Cardiac muscle cell (in vitro differentiated cells and primary cell): ENCODE results near the gene GABRG3. TPM values are rescaled to one million over a fixed set of nuclear protein-coding genes. Genes with fewer than 3 reads are reported as not detected.
A peak's percentile ranks its signal among the peaks of the same experiment; 100 is the strongest.

Source experiments
- DNase-seq, 2 donors: peaks; one replicate each; pipeline versions ENCODE4 v3.0.0 to v3.0.0-alpha.2; 2010 to 2017; ENCODE audit warnings: low read depth in 1 of 2, low spot score in 1 of 2
- H3K27ac ChIP-seq: fragments of 200-600 bp; sonication (generic); 2 replicates; pipeline ENCODE4 v1.5.1; 2016
- H3K27me3 ChIP-seq: fragments of 200-600 bp; sonication (generic); 2 replicates; pipeline ENCODE4 v1.6.0; 2016; ENCODE audit warnings: control low read depth
- H3K36me3 ChIP-seq: fragments of 200-600 bp; sonication (generic); 2 replicates; pipeline ENCODE4 v1.5.1; 2016; ENCODE audit warnings: control low read depth
- H3K4me1 ChIP-seq: fragments of 200-600 bp; sonication (generic); 2 replicates; pipeline ENCODE4 v1.8.1; 2017; ENCODE audit warnings: low read depth, mild to moderate bottlenecking, mixed run types
- H3K4me3 ChIP-seq: fragments of 200-600 bp; sonication (generic); 2 replicates; pipeline ENCODE4 v1.5.1; 2016; ENCODE audit warnings: mild to moderate bottlenecking
- H3K9me3 ChIP-seq: fragments of 200-600 bp; sonication (generic); 2 replicates; pipeline ENCODE4 v1.5.1; 2017; ENCODE audit warnings: low read depth, mild to moderate bottlenecking, control low read depth
- polyA plus RNA-seq: library from polyadenylated mRNA; unstranded; fragments of >200 nt; fragmentation: Nextera tagmentation; extraction: Ambion mirVana; gene quantifications from 2 replicates; pipeline ENCODE4 v1.2.1, GENCODE V29; 2016
- total RNA-seq: library from RNA; depleted of rRNA; stranded (reverse); fragments of >200 nt; gene quantifications from 2 replicates; pipeline ENCODE4 v1.2.3, GENCODE V29; 2016
- TF ChIP-seq, protein P1 (sequence below): IDR thresholded peaks from 2 replicates; pipeline ENCODE4 v1.5.1; 2012; ENCODE audit warnings: low read depth, mild to moderate bottlenecking, low read length

The GABRG3 gene
- total and polyA plus RNA-seq, 2 experiments from 2014 or later: not detected

DNA sequence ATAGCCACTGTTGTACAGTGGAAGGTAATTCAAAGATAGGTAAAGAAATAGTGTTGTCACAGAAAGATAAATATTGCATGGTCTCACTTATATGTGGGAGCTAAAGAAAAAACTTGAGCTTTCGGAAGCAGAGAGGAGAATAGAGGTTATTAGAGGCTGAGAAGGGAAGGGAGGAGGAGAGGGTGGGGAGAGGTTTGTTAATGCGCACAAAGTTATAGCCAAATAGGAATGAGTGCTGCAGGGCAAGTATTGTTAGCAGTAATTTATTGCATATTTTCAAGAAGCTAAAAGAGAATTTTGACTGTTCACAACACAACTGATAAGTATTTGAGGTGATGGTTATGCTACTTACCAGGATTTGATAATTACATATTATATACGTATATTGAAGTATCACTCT is 154.2 kb downstream of the GABRG3 start:
- H3K4me3 ChIP-seq: no peak overlapping the region
- TF ChIP-seq, protein P1, sequence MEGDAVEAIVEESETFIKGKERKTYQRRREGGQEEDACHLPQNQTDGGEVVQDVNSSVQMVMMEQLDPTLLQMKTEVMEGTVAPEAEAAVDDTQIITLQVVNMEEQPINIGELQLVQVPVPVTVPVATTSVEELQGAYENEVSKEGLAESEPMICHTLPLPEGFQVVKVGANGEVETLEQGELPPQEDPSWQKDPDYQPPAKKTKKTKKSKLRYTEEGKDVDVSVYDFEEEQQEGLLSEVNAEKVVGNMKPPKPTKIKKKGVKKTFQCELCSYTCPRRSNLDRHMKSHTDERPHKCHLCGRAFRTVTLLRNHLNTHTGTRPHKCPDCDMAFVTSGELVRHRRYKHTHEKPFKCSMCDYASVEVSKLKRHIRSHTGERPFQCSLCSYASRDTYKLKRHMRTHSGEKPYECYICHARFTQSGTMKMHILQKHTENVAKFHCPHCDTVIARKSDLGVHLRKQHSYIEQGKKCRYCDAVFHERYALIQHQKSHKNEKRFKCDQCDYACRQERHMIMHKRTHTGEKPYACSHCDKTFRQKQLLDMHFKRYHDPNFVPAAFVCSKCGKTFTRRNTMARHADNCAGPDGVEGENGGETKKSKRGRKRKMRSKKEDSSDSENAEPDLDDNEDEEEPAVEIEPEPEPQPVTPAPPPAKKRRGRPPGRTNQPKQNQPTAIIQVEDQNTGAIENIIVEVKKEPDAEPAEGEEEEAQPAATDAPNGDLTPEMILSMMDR: no peak
- H3K4me1 ChIP-seq: peaks cover 3% of the 10 kb centered on the region
- no peaks in the 10 kb centered on the region for H3K36me3 ChIP-seq
- H3K27ac ChIP-seq: no peak overlapping the region
- H3K9me3 ChIP-seq: no peaks in the 10 kb centered on the region
- DNase-seq: no peak
- no peaks in the 10 kb centered on the region for H3K27me3 ChIP-seq

DNA sequence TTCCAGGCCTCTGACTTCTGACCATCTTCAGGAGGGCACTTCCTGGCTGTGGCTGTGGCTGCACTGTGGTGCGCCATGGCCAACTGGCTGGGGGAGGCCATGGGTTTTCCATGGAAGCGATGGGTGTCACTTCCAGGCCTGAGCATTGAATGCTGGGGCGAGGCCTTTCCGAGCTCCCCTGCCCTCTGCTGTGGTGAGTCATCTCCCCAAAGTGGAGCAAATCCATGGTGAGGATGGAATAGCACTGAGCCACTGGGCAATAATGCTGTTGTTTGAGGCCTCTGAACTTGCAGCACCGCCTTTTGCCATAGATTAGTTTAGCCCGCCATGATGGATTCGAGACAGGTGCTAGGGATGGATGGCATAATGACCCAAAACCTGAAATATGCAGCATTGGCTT is 155.5 kb downstream of the GABRG3 start:
- Histone ChIP-seq H3K27me3 (no peaks in the 10 kb centered on the region), H3K27ac (no peak overlapping the region), H3K9me3 (no peaks in the 10 kb centered on the region), H3K4me1 (peaks cover 3% of the 10 kb centered on the region), H3K36me3 (no peaks in the 10 kb centered on the region), H3K4me3 (no peak overlapping the region)
- DNase-seq: no peak
- TF ChIP-seq, protein P1: no peak

DNA sequence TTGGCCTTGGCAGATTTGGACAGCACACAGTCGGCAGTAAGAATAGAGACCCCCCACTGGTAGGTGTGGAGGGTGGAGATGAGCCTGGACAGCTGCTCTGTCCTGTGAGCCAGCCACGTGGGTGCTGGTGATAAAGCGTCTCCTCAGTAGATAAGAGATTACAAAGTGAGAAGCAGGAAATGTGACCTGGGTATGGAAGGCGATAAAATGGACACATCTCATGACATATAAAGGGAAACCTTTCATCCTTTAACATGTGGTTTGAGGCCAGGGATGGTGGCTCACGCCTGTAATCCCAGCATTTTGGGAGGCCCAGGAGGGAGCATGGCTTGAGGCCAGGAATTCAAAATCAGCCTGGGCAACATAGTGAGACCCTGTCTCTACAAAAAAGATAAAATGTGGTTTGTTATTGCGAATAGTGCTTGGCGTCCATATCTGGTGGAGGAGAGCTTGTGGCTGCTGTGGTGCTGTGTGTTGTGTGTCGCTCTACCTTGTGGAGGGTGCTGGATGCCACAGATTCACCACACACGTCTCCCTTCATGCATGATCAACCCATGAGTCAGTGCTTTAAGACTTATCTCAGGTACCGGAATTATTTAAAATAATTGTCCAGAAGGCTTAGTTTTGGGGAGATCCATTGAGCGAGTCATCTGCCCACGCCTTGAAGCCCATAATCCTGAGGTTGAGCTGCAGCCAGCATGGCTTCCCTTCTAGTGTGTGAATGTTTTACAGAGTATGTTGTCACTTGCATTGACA is 157.0 kb downstream of the GABRG3 start:
- no peaks in the 10 kb centered on the region for H3K36me3 ChIP-seq
- no peak for DNase-seq
- peaks cover 3% of the 10 kb centered on the region for H3K4me1 ChIP-seq
- H3K4me3 ChIP-seq: no peak overlapping the region
- H3K9me3 ChIP-seq: no peaks in the 10 kb centered on the region
- TF ChIP-seq, protein P1: no peak
- H3K27ac ChIP-seq: no peak overlapping the region
- H3K27me3 ChIP-seq: no peaks in the 10 kb centered on the region

DNA sequence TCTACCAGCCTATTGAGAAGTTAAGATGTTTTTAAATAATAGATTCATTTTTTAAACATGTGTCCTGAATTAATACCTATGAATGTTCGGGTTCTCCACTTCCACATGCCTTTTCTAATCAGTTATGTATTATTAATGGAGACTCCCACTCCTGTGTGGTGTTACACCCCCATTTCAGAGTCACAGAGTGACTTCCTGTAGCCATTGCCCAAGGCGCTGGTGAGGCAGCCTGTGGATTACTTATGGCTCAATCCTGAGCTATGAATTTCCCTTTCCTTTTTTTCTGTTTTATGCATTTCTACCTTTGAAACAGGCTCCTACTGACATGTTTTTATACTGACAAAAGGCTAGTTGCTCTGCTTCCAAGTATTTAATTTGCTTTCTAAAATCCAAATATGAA is 162.3 kb downstream of the GABRG3 start:
- H3K4me3 ChIP-seq: no peak overlapping the region

DNA sequence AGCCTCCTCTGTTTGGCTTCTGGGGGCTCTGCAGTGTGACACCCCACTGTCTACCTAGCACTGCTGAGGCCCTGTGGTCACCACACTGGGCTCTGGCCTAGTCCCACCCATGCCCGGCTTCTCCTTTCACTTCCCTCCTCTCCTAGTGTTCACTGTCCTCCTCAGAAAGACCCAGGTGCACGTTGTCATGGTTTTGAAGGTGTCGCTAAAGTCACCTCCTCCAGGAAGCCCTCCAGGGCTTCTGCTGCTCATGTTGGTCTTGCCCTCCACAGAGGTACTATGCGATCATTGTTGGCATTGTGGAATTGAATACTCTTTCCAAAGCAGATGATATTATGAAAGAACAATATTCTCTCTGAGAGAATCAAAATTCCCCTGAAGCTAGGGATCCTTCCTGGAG is 163.5 kb downstream of the GABRG3 start:
- TF ChIP-seq, protein P1: no peak
- H3K27ac ChIP-seq: no peak overlapping the region

More for the DNA sequence above, 162.3 kb downstream of the GABRG3 start:
- TF ChIP-seq, protein P1: no peak
- no peaks in the 10 kb centered on the region for H3K36me3 ChIP-seq
- peak in 1 of 2 donors; percentile 1 for DNase-seq
- no peaks in the 10 kb centered on the region for H3K9me3 ChIP-seq
- no peak overlapping the region for H3K27ac ChIP-seq
- H3K4me1 ChIP-seq: no peaks in the 10 kb centered on the region
- no peaks in the 10 kb centered on the region for H3K27me3 ChIP-seq

More for the DNA sequence above, 163.5 kb downstream of the GABRG3 start:
- Histone ChIP-seq H3K9me3 (no peaks in the 10 kb centered on the region), H3K4me1 (no peaks in the 10 kb centered on the region), H3K36me3 (no peaks in the 10 kb centered on the region), H3K27me3 (no peaks in the 10 kb centered on the region), H3K4me3 (no peak overlapping the region)
- DNase-seq: no peak
